NCI-H345 treated with DMSO at 0.1 percent for 48 hours (cell line): ENCODE results near the gene ACBD6.

Experiments used
- DNase-seq: peaks from one replicate; lab custom pipeline; 2025; ENCODE audit not compliant: unreplicated experiment; lab: John Stamatoyannopoulos, UW

Gene ACBD6

GRCh38 chr1:180376253-180376652 lies 126.1 kb downstream of the ACBD6 start:
- no peak for DNase-seq

GRCh38 chr1:180372728-180373127 lies 129.6 kb downstream of the ACBD6 start:
- no peak for DNase-seq

- no peak for DNase-seq
Observed at GRCh38 chr1:180370597-180370996, 131.8 kb downstream of the ACBD6 start.

GRCh38 chr1:180370188-180370587 lies 132.2 kb downstream of the ACBD6 start:
- no peak for DNase-seq

GRCh38 chr1:180369061-180369460 lies 133.3 kb downstream of the ACBD6 start:
- DNase-seq, result no peak

- DNase-seq, result no peak
Observed at GRCh38 chr1:180366371-180367068, 135.9 kb downstream of the ACBD6 start.

GRCh38 chr1:180365039-180365438 lies 137.3 kb downstream of the ACBD6 start:
- no peak for DNase-seq

GRCh38 chr1:180363246-180363995 lies 139.0 kb downstream of the ACBD6 start:
- no peak for DNase-seq

GRCh38 chr1:180360333-180361075 lies 141.9 kb downstream of the ACBD6 start:
- no peak for DNase-seq

GRCh38 chr1:180358649-180359048 lies 143.7 kb downstream of the ACBD6 start:
- no peak for DNase-seq

GRCh38 chr1:180353945-180354344 lies 148.4 kb downstream of the ACBD6 start:
- no peak for DNase-seq

- DNase-seq, result no peak
Observed at GRCh38 chr1:180352588-180352987, 149.8 kb downstream of the ACBD6 start.

GRCh38 chr1:180352021-180352420 lies 150.4 kb downstream of the ACBD6 start:
- DNase-seq, result no peak

- DNase-seq, result no peak
Observed at GRCh38 chr1:180345148-180345547, 157.2 kb downstream of the ACBD6 start.

GRCh38 chr1:180343921-180344769 lies 158.2 kb downstream of the ACBD6 start:
- peak; percentile 91 for DNase-seq

- no peak for DNase-seq
Observed at GRCh38 chr1:180327089-180327488, 175.3 kb downstream of the ACBD6 start.

GRCh38 chr1:180312926-180313325 lies 189.5 kb downstream of the ACBD6 start:
- DNase-seq, result no peak

GRCh38 chr1:180311011-180311730 lies 191.2 kb downstream of the ACBD6 start:
- DNase-seq, result no peak

- DNase-seq, result no peak
Observed at GRCh38 chr1:180310095-180310494, 192.3 kb downstream of the ACBD6 start.

GRCh38 chr1:180309338-180309737 lies 193.0 kb downstream of the ACBD6 start:
- no peak for DNase-seq
